ENCODE results near the gene MYO3B.

MYO3B gene, protein sequence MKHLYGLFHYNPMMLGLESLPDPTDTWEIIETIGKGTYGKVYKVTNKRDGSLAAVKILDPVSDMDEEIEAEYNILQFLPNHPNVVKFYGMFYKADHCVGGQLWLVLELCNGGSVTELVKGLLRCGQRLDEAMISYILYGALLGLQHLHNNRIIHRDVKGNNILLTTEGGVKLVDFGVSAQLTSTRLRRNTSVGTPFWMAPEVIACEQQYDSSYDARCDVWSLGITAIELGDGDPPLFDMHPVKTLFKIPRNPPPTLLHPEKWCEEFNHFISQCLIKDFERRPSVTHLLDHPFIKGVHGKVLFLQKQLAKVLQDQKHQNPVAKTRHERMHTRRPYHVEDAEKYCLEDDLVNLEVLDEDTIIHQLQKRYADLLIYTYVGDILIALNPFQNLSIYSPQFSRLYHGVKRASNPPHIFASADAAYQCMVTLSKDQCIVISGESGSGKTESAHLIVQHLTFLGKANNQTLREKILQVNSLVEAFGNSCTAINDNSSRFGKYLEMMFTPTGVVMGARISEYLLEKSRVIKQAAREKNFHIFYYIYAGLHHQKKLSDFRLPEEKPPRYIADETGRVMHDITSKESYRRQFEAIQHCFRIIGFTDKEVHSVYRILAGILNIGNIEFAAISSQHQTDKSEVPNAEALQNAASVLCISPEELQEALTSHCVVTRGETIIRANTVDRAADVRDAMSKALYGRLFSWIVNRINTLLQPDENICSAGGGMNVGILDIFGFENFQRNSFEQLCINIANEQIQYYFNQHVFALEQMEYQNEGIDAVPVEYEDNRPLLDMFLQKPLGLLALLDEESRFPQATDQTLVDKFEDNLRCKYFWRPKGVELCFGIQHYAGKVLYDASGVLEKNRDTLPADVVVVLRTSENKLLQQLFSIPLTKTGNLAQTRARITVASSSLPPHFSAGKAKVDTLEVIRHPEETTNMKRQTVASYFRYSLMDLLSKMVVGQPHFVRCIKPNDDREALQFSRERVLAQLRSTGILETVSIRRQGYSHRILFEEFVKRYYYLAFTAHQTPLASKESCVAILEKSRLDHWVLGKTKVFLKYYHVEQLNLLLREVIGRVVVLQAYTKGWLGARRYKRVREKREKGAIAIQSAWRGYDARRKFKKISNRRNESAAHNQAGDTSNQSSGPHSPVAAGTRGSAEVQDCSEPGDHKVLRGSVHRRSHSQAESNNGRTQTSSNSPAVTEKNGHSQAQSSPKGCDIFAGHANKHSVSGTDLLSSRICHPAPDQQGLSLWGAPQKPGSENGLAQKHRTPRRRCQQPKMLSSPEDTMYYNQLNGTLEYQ (N-terminal part only)

DNA sequence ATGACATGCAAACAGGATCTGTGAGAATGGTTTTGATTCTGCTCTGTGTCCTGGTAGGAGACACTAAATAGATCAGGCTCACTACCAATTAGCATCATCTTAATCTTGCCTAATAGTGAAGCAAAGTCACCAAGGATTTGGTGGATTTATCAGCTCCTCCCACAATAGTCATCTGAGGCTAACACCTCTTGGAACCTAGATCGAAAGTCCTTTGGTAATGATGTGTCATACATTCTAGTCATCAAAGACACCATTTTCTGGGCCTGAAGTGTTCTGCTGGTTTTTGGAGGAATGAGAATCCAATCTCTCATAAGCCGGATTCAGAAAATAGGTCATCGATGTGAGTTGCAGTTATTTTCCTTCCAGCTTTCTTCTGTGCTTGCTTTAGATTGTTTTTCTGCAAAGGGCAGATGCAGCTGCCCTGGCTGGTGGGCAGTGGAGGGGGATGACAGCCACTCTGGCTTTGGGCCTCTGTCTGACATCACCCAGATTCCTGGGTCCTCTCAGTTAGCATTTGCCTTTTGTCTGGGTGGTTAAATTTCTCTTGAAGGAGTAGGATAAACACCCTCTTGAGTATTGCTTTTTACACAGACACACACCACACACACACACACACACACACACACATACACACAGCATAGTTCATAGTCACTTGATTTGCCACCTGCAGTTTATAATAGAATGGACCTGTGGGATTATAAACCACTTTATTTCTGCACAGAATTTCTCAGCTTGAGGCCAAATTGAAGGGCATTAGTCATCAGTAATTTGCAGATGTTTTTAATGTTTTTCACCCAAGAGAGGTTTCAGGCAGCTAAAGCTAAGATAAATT is at the start of gene MYO3B:
Gene MYO3B, plus strand, starts transcription at position 198 of the 832 bp plus-strand sequence. Its CDS starts 141 bp downstream, at position 339.
- ChIA-PET CTCF (no interaction called here), POLR2A (no interaction called here)
- TF ChIP-seq, protein P1, sequence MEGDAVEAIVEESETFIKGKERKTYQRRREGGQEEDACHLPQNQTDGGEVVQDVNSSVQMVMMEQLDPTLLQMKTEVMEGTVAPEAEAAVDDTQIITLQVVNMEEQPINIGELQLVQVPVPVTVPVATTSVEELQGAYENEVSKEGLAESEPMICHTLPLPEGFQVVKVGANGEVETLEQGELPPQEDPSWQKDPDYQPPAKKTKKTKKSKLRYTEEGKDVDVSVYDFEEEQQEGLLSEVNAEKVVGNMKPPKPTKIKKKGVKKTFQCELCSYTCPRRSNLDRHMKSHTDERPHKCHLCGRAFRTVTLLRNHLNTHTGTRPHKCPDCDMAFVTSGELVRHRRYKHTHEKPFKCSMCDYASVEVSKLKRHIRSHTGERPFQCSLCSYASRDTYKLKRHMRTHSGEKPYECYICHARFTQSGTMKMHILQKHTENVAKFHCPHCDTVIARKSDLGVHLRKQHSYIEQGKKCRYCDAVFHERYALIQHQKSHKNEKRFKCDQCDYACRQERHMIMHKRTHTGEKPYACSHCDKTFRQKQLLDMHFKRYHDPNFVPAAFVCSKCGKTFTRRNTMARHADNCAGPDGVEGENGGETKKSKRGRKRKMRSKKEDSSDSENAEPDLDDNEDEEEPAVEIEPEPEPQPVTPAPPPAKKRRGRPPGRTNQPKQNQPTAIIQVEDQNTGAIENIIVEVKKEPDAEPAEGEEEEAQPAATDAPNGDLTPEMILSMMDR (IDR thresholded peaks at IDR 0.05; ENCODE audit: insufficient read depth, low read length, missing control alignments) = no peak
- no peak for DNase-seq (ENCODE audit: low read depth, low spot score)
- H3K4me3 ChIP-seq (ENCODE audit: low read depth, low read length) = no peak within 1 kb of the TSS

DNA sequence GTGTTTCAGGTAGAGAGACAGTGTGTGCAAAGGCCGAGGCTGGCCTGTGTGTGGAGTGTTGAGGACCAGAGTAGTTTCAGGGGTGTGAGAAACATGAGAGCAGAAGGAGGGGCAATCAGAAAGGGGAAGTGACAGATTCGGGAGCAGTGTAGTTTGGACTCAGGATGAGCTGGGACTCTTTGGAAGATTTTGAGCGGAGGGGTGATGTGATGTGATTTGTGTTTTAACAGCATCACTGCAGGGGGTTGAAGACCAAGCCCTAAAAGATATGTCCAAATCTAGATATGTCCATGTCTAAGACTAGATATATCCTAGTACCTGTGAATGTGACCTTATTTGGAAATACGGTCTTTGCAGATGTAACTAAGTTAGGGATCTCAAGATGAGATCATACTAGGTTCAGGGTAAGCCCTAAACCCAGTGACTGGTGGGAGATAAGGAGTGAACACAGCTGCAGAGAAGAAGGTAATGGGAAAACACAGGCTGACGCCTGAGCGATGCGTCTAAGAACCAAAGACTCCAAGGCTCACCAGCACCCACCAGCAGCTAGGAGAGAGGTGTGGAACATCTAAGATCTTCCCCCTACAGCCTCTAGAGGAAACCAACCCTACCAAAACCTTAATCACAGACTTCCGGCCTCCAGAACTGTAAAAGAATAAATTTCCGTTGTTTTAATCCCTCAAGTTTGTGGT is 38.5 kb upstream of the MYO3B start:
- no peak overlapping the region for H3K4me3 ChIP-seq (ENCODE audit: low read depth, low read length)
- POLR2A ChIA-PET = no interaction called here
- TF ChIP-seq, protein P1 (IDR thresholded peaks at IDR 0.05; ENCODE audit: insufficient read depth, low read length, missing control alignments) = no peak
- DNase-seq (ENCODE audit: low read depth, low spot score) = no peak
- CTCF ChIA-PET = no interaction called here

DNA sequence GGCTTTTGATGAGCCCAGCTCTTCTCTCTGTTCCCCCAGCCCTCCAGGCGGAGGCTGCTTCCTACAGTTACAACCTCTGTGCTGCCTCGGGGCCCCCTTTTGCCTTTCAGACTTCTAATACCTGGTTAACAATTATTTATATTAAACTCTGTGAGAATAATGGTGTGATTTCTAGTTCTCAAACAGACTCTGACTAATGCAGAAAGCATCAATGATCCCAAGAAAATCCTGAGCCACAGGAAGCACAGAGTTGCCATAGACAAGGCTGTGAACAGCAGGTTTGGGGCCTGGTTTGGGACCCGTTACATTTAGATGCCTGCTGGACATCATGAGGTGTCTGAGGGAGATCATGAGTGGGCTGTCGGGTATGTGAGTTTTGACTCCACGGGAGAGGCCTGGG is 37.4 kb upstream of the MYO3B start:
- TF ChIP-seq, protein P1 (IDR thresholded peaks at IDR 0.05; ENCODE audit: insufficient read depth, low read length, missing control alignments) = no peak
- ChIA-PET POLR2A (no interaction called here), CTCF (no interaction called here)
- H3K4me3 ChIP-seq (ENCODE audit: low read depth, low read length) = no peak overlapping the region
- no peak for DNase-seq (ENCODE audit: low read depth, low spot score)

DNA sequence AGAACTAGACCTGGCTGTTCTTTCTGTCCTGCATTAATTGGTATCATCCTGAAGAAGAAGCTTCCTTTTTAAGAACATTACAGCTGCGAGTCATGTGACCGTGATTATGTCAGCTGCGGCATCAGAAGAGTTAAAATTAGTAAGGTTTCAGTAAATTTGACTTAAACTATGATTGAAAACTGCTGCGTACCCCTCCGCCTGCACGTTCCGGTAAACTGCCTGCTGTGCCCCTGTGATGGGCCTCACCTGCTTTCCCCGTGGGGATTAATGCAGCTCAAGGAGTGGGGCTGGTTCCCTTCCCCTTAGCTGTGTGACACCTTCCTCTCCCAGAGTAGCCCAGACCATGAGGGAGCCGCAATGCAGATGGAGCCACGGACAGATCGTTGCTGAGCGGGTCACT is 36.1 kb upstream of the MYO3B start:
- CTCF ChIA-PET = interaction anchor here (0.5 kb wide), 2 partner anchors 38 to 1229 kb away, joined by 3 read pairs; no protein-coding TSS in a partner anchor

DNA sequence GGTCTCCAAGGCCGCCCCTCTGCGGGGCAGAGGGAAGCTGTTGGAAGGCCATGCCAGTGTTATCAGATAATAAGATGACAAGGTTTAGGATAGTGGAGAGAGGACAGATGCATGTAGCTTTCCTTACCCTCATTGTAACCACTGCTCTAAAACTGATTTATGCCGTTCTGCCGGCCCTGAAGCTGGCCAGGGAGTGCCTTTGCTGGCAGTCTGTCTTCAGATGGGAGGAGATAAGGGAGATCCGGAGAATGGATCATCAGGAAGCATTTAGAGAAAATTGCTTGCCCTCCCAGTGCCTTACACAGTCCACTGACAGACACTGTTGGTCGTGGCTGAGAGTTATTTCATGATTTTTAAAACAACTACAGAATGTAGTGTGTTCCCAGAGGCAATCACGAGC is 35.4 kb upstream of the MYO3B start:
- no peak overlapping the region for H3K4me3 ChIP-seq (ENCODE audit: low read depth, low read length)
- TF ChIP-seq, protein P1 (IDR thresholded peaks at IDR 0.05; ENCODE audit: insufficient read depth, low read length, missing control alignments) = no peak
- CTCF ChIA-PET = no interaction called here
- no peak for DNase-seq (ENCODE audit: low read depth, low spot score)
- POLR2A ChIA-PET = no interaction called here

More for the DNA sequence above, 36.1 kb upstream of the MYO3B start:
- TF ChIP-seq, protein P1 (IDR thresholded peaks at IDR 0.05; ENCODE audit: insufficient read depth, low read length, missing control alignments) = no peak
- H3K4me3 ChIP-seq (ENCODE audit: low read depth, low read length) = no peak overlapping the region
- POLR2A ChIA-PET = no interaction called here
- no peak for DNase-seq (ENCODE audit: low read depth, low spot score)

Data from AG04449 (cell line).